ENCODE measurements around the gene AMZ2. TPM values are rescaled to one million over a fixed set of nuclear protein-coding genes. Genes with fewer than 3 reads are reported as not detected.
"Not testable (repeated sequence)": the region's sequence is repeated elsewhere in the genome, so short reads cannot be mapped to it uniquely, and the experiment has no call there.

The AMZ2 gene
- total and polyA plus RNA-seq, 4 donors: 11.6 to 19.6 (median 17.3) TPM

DNA sequence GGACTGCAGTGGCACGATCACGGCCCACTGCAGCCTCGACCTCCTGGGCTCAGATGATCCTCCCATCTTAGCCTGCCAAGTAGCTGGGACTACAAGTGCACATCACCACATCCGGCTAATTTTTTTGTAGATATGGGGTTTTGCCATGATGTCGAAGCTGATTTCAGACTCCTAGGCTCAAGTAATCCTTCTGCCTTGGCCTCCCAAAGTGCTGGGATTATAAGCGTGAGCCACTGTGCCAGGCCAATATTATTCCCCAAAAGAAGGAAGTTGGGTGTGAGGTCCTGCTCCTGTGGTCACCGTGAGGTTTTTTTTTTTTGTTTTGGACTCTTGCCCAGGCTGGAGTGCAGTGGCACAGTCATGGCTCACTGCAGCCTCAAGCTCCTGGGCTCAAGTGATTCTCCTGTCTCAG, 1.5 kb downstream of the AMZ2 start:
- WGBS: 69% methylated on average over 7 of the region's 7 CpGs
- no peak overlapping the region for H3K27ac ChIP-seq (ENCODE audit: low read depth in 1 of 2, low read length in 2 of 2)

DNA sequence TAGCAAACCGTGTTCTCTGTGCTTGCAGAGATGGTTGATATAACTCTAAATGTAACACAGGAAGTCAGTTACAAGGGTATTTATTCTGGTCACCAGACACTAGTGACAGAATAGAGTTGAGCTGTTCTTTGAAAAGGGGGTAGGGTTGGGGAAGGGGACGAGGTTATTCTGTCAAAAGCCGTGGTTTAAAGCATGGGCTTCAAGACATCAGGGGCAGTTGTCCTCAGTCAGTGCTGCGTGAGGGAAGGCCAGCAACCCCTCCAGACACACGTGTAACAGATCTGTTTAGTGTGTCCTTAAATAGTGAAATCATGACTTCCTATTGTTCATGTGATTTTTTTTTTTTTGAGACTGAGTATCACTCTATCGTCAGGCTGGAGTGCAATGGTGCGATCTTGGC, 5.6 kb downstream of the AMZ2 start:
- WGBS: 81% methylated on average over 7 of the region's 7 CpGs
- peaks cover 0 to 31% (median 19%) of the 10 kb centered on the region in 4 donors for H3K4me1 ChIP-seq (ENCODE audit: control insufficient read depth in 4 of 4, insufficient read depth in 4 of 4, low read length in 3 of 4)
- H3K9ac ChIP-seq (ENCODE audit: low read depth in 1 of 2, low read length in 2 of 2); H3K4me3 ChIP-seq (ENCODE audit: low read depth in 1 of 3, low read length in 3 of 3); H3K9me3 ChIP-seq (ENCODE audit: control insufficient read depth in 4 of 4, low read length in 3 of 4); H3K36me3 ChIP-seq (ENCODE audit: control insufficient read depth in 4 of 4, insufficient read depth in 3 of 4, low read depth in 1 of 4, low read length in 3 of 4); DNase-seq (ENCODE audit: low spot score); H3K27me3 ChIP-seq (ENCODE audit: control insufficient read depth in 4 of 4, insufficient read depth in 4 of 4, low read length in 3 of 4); H3K27ac ChIP-seq (ENCODE audit: low read depth in 1 of 2, low read length in 2 of 2): not testable (repeated sequence)

More for the DNA sequence above, 1.5 kb downstream of the AMZ2 start:
- H3K9ac ChIP-seq (ENCODE audit: low read depth in 1 of 2, low read length in 2 of 2): no peak overlapping the region
- TF ChIP-seq NR2F2 (IDR thresholded peaks at IDR 0.05): no peak
- no peak for TF ChIP-seq EGR1 (IDR thresholded peaks at IDR 0.05; ENCODE audit: low read depth in 2 of 2)
- TF ChIP-seq, protein P1, sequence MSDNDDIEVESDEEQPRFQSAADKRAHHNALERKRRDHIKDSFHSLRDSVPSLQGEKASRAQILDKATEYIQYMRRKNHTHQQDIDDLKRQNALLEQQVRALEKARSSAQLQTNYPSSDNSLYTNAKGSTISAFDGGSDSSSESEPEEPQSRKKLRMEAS (IDR thresholded peaks at IDR 0.05): no peak
- no peak for TF ChIP-seq FOXA2 (IDR thresholded peaks at IDR 0.05)
- TF ChIP-seq RAD21 (IDR thresholded peaks at IDR 0.05): no peak
- TF ChIP-seq, protein P2, sequence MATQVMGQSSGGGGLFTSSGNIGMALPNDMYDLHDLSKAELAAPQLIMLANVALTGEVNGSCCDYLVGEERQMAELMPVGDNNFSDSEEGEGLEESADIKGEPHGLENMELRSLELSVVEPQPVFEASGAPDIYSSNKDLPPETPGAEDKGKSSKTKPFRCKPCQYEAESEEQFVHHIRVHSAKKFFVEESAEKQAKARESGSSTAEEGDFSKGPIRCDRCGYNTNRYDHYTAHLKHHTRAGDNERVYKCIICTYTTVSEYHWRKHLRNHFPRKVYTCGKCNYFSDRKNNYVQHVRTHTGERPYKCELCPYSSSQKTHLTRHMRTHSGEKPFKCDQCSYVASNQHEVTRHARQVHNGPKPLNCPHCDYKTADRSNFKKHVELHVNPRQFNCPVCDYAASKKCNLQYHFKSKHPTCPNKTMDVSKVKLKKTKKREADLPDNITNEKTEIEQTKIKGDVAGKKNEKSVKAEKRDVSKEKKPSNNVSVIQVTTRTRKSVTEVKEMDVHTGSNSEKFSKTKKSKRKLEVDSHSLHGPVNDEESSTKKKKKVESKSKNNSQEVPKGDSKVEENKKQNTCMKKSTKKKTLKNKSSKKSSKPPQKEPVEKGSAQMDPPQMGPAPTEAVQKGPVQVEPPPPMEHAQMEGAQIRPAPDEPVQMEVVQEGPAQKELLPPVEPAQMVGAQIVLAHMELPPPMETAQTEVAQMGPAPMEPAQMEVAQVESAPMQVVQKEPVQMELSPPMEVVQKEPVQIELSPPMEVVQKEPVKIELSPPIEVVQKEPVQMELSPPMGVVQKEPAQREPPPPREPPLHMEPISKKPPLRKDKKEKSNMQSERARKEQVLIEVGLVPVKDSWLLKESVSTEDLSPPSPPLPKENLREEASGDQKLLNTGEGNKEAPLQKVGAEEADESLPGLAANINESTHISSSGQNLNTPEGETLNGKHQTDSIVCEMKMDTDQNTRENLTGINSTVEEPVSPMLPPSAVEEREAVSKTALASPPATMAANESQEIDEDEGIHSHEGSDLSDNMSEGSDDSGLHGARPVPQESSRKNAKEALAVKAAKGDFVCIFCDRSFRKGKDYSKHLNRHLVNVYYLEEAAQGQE (IDR thresholded peaks at IDR 0.05): no peak
- no peak for TF ChIP-seq GABPA (IDR thresholded peaks at IDR 0.05 in 1 of 2, conservative IDR thresholded peaks at IDR 0.05 in 1 of 2)
- TF ChIP-seq SP1 (IDR thresholded peaks at IDR 0.05): no peak
- TF ChIP-seq HNF4A (conservative IDR thresholded peaks at IDR 0.05): no peak
- TF ChIP-seq HNF4G (IDR thresholded peaks at IDR 0.05): no peak
- TF ChIP-seq, protein P3, sequence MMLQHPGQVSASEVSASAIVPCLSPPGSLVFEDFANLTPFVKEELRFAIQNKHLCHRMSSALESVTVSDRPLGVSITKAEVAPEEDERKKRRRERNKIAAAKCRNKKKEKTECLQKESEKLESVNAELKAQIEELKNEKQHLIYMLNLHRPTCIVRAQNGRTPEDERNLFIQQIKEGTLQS (IDR thresholded peaks at IDR 0.05): no peak
- TF ChIP-seq YY1 (IDR thresholded peaks at IDR 0.05): no peak
- peaks cover 0 to 19% (median 7%) of the 10 kb centered on the region in 4 donors for H3K4me1 ChIP-seq (ENCODE audit: control insufficient read depth in 4 of 4, insufficient read depth in 4 of 4, low read length in 3 of 4)
- H3K36me3 ChIP-seq (ENCODE audit: control insufficient read depth in 4 of 4, insufficient read depth in 3 of 4, low read depth in 1 of 4, low read length in 3 of 4): peaks cover 0 to 4% (median 3%) of the 10 kb centered on the region in 4 donors
- H3K9me3 ChIP-seq (ENCODE audit: control insufficient read depth in 4 of 4, low read length in 3 of 4): no peaks in the 10 kb centered on the region
- H3K27me3 ChIP-seq (ENCODE audit: control insufficient read depth in 4 of 4, insufficient read depth in 4 of 4, low read length in 3 of 4): no peaks in the 10 kb centered on the region
- DNase-seq (ENCODE audit: low spot score): no peak
- H3K4me3 ChIP-seq (ENCODE audit: low read depth in 1 of 3, low read length in 3 of 3): no peak overlapping the region

DNA sequence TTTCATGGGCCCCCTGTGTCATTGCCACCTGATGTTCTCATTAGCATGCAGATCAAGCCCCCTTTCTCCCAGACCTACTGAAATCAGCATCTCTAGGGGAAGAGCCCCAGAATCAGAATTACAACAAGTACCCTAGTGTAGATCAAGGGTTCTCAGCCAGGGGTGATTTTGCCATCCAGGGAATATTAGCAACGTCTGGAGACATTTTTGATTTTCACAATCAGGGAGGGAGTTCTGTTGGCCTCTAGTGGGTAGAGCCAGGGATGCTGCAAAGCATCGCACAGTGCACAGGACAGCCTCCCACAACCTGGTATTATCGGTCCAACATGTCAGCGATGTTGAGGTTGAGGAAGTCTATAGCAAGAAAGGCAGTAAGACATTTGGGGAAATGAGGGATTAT, 7.3 kb downstream of the AMZ2 start:
- peaks cover 1 to 22% (median 16%) of the 10 kb centered on the region in 4 donors for H3K4me1 ChIP-seq (ENCODE audit: control insufficient read depth in 4 of 4, insufficient read depth in 4 of 4, low read length in 3 of 4)
- peak overlapping the region; percentile 38 to 54 for H3K27ac ChIP-seq (ENCODE audit: low read depth in 1 of 2, low read length in 2 of 2)
- DNase-seq (ENCODE audit: low spot score): no peak
- H3K9ac ChIP-seq (ENCODE audit: low read depth in 1 of 2, low read length in 2 of 2): no peak overlapping the region
- peaks cover 0 to 7% (median 2%) of the 10 kb centered on the region in 4 donors for H3K36me3 ChIP-seq (ENCODE audit: control insufficient read depth in 4 of 4, insufficient read depth in 3 of 4, low read depth in 1 of 4, low read length in 3 of 4)
- H3K4me3 ChIP-seq (ENCODE audit: low read depth in 1 of 3, low read length in 3 of 3): no peak overlapping the region
- H3K27me3 ChIP-seq (ENCODE audit: control insufficient read depth in 4 of 4, insufficient read depth in 4 of 4, low read length in 3 of 4): no peaks in the 10 kb centered on the region
- H3K9me3 ChIP-seq (ENCODE audit: control insufficient read depth in 4 of 4, low read length in 3 of 4): no peaks in the 10 kb centered on the region
- no peak for TF ChIP-seq HNF4A (conservative IDR thresholded peaks at IDR 0.05)
- TF ChIP-seq, protein P4, sequence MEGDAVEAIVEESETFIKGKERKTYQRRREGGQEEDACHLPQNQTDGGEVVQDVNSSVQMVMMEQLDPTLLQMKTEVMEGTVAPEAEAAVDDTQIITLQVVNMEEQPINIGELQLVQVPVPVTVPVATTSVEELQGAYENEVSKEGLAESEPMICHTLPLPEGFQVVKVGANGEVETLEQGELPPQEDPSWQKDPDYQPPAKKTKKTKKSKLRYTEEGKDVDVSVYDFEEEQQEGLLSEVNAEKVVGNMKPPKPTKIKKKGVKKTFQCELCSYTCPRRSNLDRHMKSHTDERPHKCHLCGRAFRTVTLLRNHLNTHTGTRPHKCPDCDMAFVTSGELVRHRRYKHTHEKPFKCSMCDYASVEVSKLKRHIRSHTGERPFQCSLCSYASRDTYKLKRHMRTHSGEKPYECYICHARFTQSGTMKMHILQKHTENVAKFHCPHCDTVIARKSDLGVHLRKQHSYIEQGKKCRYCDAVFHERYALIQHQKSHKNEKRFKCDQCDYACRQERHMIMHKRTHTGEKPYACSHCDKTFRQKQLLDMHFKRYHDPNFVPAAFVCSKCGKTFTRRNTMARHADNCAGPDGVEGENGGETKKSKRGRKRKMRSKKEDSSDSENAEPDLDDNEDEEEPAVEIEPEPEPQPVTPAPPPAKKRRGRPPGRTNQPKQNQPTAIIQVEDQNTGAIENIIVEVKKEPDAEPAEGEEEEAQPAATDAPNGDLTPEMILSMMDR (IDR thresholded peaks at IDR 0.05; ENCODE audit: low read depth, low read length, missing input control): no peak
- TF ChIP-seq, protein P3 (IDR thresholded peaks at IDR 0.05): no peak
- WGBS: 72% methylated on average over 4 of the region's 4 CpGs
